K562 (cell line): ENCODE data around the gene TRMT2A. TPM values are rescaled to one million over a fixed set of nuclear protein-coding genes. Genes with fewer than 3 reads are reported as not detected.

Experiments used
- ATAC-seq: fragments of 200-7000 bp; cut with Tn5 transposase; 3 replicates; pipeline ENCODE4 v1.9.1; 2020; ENCODE audit warnings: moderate library complexity
- BruUV-seq: library from RNA; stranded (reverse); fragments of 400-500 nt; replicated peaks from 2 replicates; lab custom pipeline; 2021; lab: Mats Ljungman, UMichigan
- CTCF ChIA-PET: fragments of 300-600 bp; formaldehyde crosslinking; extraction: SDS; loops from one replicate; lab custom pipeline; 2021; ENCODE audit warnings: low intra/inter-chr PET ratio; lab: Yijun Ruan, JAX
- POLR2A ChIA-PET: fragments of 300-600, 350-650 bp; sonication (Branson Sonifier 250); formaldehyde crosslinking; extraction: SDS; loops from one replicate; lab custom pipeline; 2021; ENCODE audit warnings: antibody characterized with exemption, inconsistent platforms; lab: Yijun Ruan, JAX
- DNase-seq, 4 experiments: peaks; one replicate each; pipeline versions ENCODE4 v3.0.0 to v3.0.0-alpha.2; 2011 to 2018; ENCODE audit warnings: low spot score in 3 of 4, mixed read lengths in 3 of 4; ENCODE audit errors: extremely low read depth in 1 of 4
- FAIRE-seq: peaks from 2 replicates; lab custom pipeline; 2011; peaks lifted over from hg19 to GRCh38; lab: Jason Lieb, UNC
- H2AFZ ChIP-seq: 2 replicates; pipeline ENCODE4 v1.6.0; 2011; ENCODE audit warnings: low read depth, low read length, control low read depth, inconsistent platforms
- H3K27ac ChIP-seq: fragments of 200-600 bp; 3 replicates; pipeline ENCODE4 v1.8.0; 2011; ENCODE audit warnings: low read depth, mild to moderate bottlenecking, control low read depth, inconsistent platforms, low read length, moderate library complexity, mixed read lengths; ENCODE audit errors: extremely low read depth
- H3K27me3 ChIP-seq, 2 experiments: fragments of 300-600 bp in 1 of 2; 2 replicates in 1 of 2; 3 replicates in 1 of 2; pipeline versions ENCODE4 v1.6.0 to v1.8.0; 2011; ENCODE audit warnings: inconsistent platforms in 2 of 2, low read length in 2 of 2, mild to moderate bottlenecking in 1 of 2, mixed read lengths in 1 of 2, moderate library complexity in 1 of 2; ENCODE audit not compliant: control insufficient read depth in 2 of 2, insufficient read depth in 2 of 2
- H3K36me3 ChIP-seq: fragments of 300-600 bp; 3 replicates; pipeline ENCODE4 v1.8.0; 2011; ENCODE audit warnings: mild to moderate bottlenecking, low read length, inconsistent platforms; ENCODE audit not compliant: control insufficient read depth, insufficient read depth
- H3K4me1 ChIP-seq, 2 experiments: fragments of 200-600 bp in 1 of 2; replicated peaks in 1 of 2; 2 replicates in 1 of 2; 3 replicates in 1 of 2; pipeline versions ENCODE4 v1.5.1 to v1.8.0; 2011; ENCODE audit warnings: inconsistent platforms in 2 of 2, low read length in 2 of 2, mild to moderate bottlenecking in 1 of 2, mixed read lengths in 1 of 2, moderate library complexity in 1 of 2; ENCODE audit not compliant: control insufficient read depth in 2 of 2, insufficient read depth in 2 of 2
- H3K4me2 ChIP-seq: 2 replicates; pipeline ENCODE4 v1.6.1; 2011; ENCODE audit warnings: low read length, control low read depth, inconsistent platforms, mixed read lengths; ENCODE audit not compliant: insufficient read depth
- H3K4me3 ChIP-seq: fragments of 200-600 bp; sonication (generic), shearing (Covaris generic); 2 replicates; pipeline ENCODE4 v1.5.1; 2016; ENCODE audit warnings: control low read depth, inconsistent platforms
- H3K79me2 ChIP-seq: fragments of 200-600 bp; 3 replicates; pipeline ENCODE4 v1.8.0; 2011; ENCODE audit warnings: low read length, inconsistent platforms; ENCODE audit not compliant: control insufficient read depth, insufficient read depth
- H3K9ac ChIP-seq, 2 experiments: 2 replicates each; pipeline versions ENCODE4 v1.6.0 to v1.6.1; 2011; ENCODE audit warnings: low read depth in 2 of 2, low read length in 2 of 2, control low read depth in 1 of 2, inconsistent platforms in 1 of 2, mild to moderate bottlenecking in 1 of 2, mixed read lengths in 1 of 2; ENCODE audit not compliant: insufficient read depth in 1 of 2
- H3K9me1 ChIP-seq: one replicate; pipeline ENCODE4 v1.6.0; 2011; ENCODE audit warnings: inconsistent platforms, mild to moderate bottlenecking, low read length, moderate library complexity; ENCODE audit not compliant: control insufficient read depth, insufficient read depth
- H3K9me3 ChIP-seq: replicated peaks from 2 replicates; pipeline ENCODE4 v1.5.1; 2011; ENCODE audit warnings: low read depth, low read length, inconsistent platforms; ENCODE audit not compliant: control insufficient read depth, insufficient read depth
- H4K20me1 ChIP-seq: replicated peaks from 2 replicates; pipeline ENCODE4 v1.6.1; 2011; ENCODE audit warnings: low read length, inconsistent platforms, mixed read lengths; ENCODE audit not compliant: control insufficient read depth, insufficient read depth
- HDAC6 ChIP-seq: IDR thresholded peaks from 2 replicates; pipeline ENCODE4 v1.6.1; 2012; ENCODE audit warnings: low read depth, mild to moderate bottlenecking, control low read depth, inconsistent platforms, low read length, moderate library complexity
- MYNN ChIP-seq, 2 experiments: sonication (generic); formaldehyde crosslinking in 1 of 2; IDR thresholded peaks; 2 replicates each; pipeline versions ENCODE4 v1.5.0 to v1.6.1; 2016 to 2020; ENCODE audit warnings: antibody characterized with exemption in 1 of 2, missing genetic modification reagents in 1 of 2
- ZBTB1 ChIP-seq: sonication (generic); formaldehyde crosslinking; IDR thresholded peaks from 2 replicates; pipeline ENCODE4 v1.8.1; 2023; ENCODE audit warnings: missing genetic modification reagents, low read depth, mild to moderate bottlenecking, borderline replicate concordance
- WGBS: fragments of 100-300 bp; shearing (Covaris generic); methylation state at CpG from one replicate; pipeline ENCODE4 v1.1.6; 2016; ENCODE audit warnings: low coverage, mixed read lengths; ENCODE audit not compliant: insufficient coverage; ENCODE audit errors: missing lambda C conversion rate; 5-methylcytosine and 5-hydroxymethylcytosine counted together
- in situ Hi-C: fragments of 300-500 bp; cut with MboI; formaldehyde crosslinking; loops from 4 replicates; pipeline ENCODE4 v1.15.0; 2018; ENCODE audit warnings: inconsistent platforms, mixed read lengths
- intact Hi-C: fragments of 100-400 bp; cut with micrococcal nuclease; formaldehyde crosslinking; loops from 2 replicates; pipeline ENCODE4 v1.14.2; 2022
- polyA plus RNA-seq, 8 experiments: library from polyadenylated mRNA; depleted of rRNA in 4 of 8; stranded (reverse) in 5 of 8; unstranded in 3 of 8; fragments of >200 nt; fragmentation: Nextera tagmentation in 2 of 8; fragmentation: Illumina TruSeq in 1 of 8; extraction: Ambion mirVana in 2 of 8; extraction: Trizol in 1 of 8; gene quantifications; 2 replicates each; pipeline versions ENCODE4 v1.2.1 to v1.2.3, GENCODE V29; 2011 to 2014; ENCODE audit warnings: inconsistent platforms in 1 of 8, missing spikeins in 1 of 8
- total RNA-seq, 7 experiments: library from RNA; depleted of rRNA in 6 of 7; stranded (reverse); fragments of >200 nt in 6 of 7; fragmentation: Illumina TruSeq in 2 of 7; extraction: Trizol in 2 of 7; gene quantifications; 2 replicates each; pipeline versions ENCODE4 v1.2.1 to v1.2.3, GENCODE V29; 2011 to 2021; ENCODE audit warnings: low replicate concordance in 1 of 7
- TF ChIP-seq, protein P1 (sequence below), 2 experiments: fragments of 450-650 bp; formaldehyde crosslinking in 1 of 2; IDR thresholded peaks; 2 replicates each; pipeline versions ENCODE4 v1.4.0 to v1.6.1; 2014 to 2020; ENCODE audit warnings: mild to moderate bottlenecking in 2 of 2, borderline replicate concordance in 1 of 2, low read depth in 1 of 2
- TF ChIP-seq, protein P2 (sequence below), 2 experiments: IDR thresholded peaks; 2 replicates each; pipeline ENCODE4 v1.6.1; 2011; ENCODE audit warnings: borderline replicate concordance in 1 of 2, control low read depth in 1 of 2, low read depth in 1 of 2, low read length in 1 of 2, mild to moderate bottlenecking in 1 of 2, mixed read lengths in 1 of 2, moderate library complexity in 1 of 2; ENCODE audit not compliant: insufficient read depth in 1 of 2, insufficient read length in 1 of 2, poor library complexity in 1 of 2, severe bottlenecking in 1 of 2; ENCODE audit errors: extremely low read depth in 1 of 2
- TF ChIP-seq, protein P3 (sequence below): fragments of 450-650 bp; formaldehyde crosslinking; IDR thresholded peaks from 2 replicates; pipeline ENCODE4 v1.4.0; 2020; ENCODE audit warnings: mild to moderate bottlenecking, moderate library complexity

The TRMT2A gene
- total and polyA plus RNA-seq, 9 of the 15 experiments (the other 6 are each of a cell fraction or from before 2014, with no cell fraction given) = 1.6 to 265 (median 140) TPM

DNA sequence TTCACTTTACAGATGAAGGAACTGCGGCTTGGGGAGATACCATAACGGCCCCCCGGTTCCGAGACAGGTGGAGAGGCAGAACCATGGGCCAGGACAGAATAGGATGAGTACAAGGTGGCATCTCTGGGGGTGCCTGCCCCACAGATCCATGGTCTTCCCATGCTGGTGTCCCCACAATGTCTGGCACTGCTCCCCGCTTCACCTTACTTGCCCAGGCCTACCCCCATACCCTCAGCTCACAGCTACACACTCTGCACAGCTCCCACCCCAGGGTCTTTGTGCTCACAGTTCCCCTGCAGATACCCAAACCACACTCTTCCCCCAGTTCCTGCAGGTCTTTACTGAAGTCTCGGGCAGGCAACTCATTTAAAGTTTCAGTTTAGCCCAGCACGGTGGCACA is 48.4 kb downstream of the TRMT2A start:
- POLR2A ChIA-PET = interaction anchor here (0.6 to 7.0 kb wide), 12 partner anchors 8 to 228 kb away, joined by 3 to 77 read pairs (median 4); partner anchors contain the start of gene DGCR8
- 0 out of 2 replicates have a peak, but pooled peaks have one; percentile 80 for TF ChIP-seq HDAC6
- TF ChIP-seq, protein P1, sequence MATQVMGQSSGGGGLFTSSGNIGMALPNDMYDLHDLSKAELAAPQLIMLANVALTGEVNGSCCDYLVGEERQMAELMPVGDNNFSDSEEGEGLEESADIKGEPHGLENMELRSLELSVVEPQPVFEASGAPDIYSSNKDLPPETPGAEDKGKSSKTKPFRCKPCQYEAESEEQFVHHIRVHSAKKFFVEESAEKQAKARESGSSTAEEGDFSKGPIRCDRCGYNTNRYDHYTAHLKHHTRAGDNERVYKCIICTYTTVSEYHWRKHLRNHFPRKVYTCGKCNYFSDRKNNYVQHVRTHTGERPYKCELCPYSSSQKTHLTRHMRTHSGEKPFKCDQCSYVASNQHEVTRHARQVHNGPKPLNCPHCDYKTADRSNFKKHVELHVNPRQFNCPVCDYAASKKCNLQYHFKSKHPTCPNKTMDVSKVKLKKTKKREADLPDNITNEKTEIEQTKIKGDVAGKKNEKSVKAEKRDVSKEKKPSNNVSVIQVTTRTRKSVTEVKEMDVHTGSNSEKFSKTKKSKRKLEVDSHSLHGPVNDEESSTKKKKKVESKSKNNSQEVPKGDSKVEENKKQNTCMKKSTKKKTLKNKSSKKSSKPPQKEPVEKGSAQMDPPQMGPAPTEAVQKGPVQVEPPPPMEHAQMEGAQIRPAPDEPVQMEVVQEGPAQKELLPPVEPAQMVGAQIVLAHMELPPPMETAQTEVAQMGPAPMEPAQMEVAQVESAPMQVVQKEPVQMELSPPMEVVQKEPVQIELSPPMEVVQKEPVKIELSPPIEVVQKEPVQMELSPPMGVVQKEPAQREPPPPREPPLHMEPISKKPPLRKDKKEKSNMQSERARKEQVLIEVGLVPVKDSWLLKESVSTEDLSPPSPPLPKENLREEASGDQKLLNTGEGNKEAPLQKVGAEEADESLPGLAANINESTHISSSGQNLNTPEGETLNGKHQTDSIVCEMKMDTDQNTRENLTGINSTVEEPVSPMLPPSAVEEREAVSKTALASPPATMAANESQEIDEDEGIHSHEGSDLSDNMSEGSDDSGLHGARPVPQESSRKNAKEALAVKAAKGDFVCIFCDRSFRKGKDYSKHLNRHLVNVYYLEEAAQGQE (IDR thresholded peaks at IDR 0.05; ENCODE audit: borderline replicate concordance) = no peak
- TF ChIP-seq, protein P1 (CRISPR knock-in tag; IDR thresholded peaks at IDR 0.05; ENCODE audit: low read depth) = 0 out of 2 replicates have a peak, but pooled peaks have one; percentile 13
- TF ChIP-seq, protein P2, sequence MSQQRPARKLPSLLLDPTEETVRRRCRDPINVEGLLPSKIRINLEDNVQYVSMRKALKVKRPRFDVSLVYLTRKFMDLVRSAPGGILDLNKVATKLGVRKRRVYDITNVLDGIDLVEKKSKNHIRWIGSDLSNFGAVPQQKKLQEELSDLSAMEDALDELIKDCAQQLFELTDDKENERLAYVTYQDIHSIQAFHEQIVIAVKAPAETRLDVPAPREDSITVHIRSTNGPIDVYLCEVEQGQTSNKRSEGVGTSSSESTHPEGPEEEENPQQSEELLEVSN (IDR thresholded peaks at IDR 0.05; ENCODE audit: borderline replicate concordance in 1 of 2, extremely low read depth in 1 of 2, insufficient read depth in 1 of 2, insufficient read length in 1 of 2, low read depth in 1 of 2, low read length in 1 of 2, poor library complexity in 1 of 2, severe bottlenecking in 1 of 2) = no peak
- TF ChIP-seq ZBTB1 (CRISPR knock-in tag) = no peak
- TF ChIP-seq, protein P3, sequence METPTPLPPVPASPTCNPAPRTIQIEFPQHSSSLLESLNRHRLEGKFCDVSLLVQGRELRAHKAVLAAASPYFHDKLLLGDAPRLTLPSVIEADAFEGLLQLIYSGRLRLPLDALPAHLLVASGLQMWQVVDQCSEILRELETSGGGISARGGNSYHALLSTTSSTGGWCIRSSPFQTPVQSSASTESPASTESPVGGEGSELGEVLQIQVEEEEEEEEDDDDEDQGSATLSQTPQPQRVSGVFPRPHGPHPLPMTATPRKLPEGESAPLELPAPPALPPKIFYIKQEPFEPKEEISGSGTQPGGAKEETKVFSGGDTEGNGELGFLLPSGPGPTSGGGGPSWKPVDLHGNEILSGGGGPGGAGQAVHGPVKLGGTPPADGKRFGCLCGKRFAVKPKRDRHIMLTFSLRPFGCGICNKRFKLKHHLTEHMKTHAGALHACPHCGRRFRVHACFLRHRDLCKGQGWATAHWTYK (CRISPR knock-in tag) = no peak
- TF ChIP-seq MYNN (IDR thresholded peaks at IDR 0.05) = peak; percentile 61
- TF ChIP-seq MYNN (CRISPR knock-in tag; IDR thresholded peaks at IDR 0.05) = no peak

More for the DNA sequence above, 48.4 kb downstream of the TRMT2A start:
- Histone ChIP-seq H3K36me3 (peaks cover 14% of the 10 kb centered on the region; the same call in 2 of the 3 replicates), H3K27ac (no peak overlapping the region), H3K4me3 (no peak overlapping the region), H3K9me1 (no peaks in the 10 kb centered on the region), H3K79me2 (no peaks in the 10 kb centered on the region), H3K9ac (peak overlapping the region in 1 of 2 experiments; percentile 21; a peak in 2 of 4 replicates), H3K4me2 (no peak overlapping the region), H3K27me3 (no peaks in the 10 kb centered on the region), H4K20me1 (0 out of 2 replicates have a peak, but pooled peaks cover 12% of the 10 kb centered on the region), H3K4me1 (peaks cover 32 to 46% of the 10 kb centered on the region in 2 experiments), H3K9me3 (no peaks in the 10 kb centered on the region), H2AFZ (no peak overlapping the region)
- no TSS peak for BruUV-seq
- ATAC-seq (no peak), FAIRE-seq (no peak), DNase-seq (no peak)
- in situ Hi-C loops (no loop called here), intact Hi-C loops (no loop called here)
- CTCF ChIA-PET = no interaction called here
- 87% methylated on average over 7 of the region's 7 CpGs for WGBS
